SK-N-SH treated with all-trans-retinoic acid at 6 μM for 48 hours (cell line): Measurements from ENCODE around the gene GCN1.

Experiments used
- ATAC-seq: fragments of 200-7000 bp; cut with Tn5 transposase; 3 replicates; pipeline ENCODE4 v1.9.1; 2020; ENCODE audit warnings: mild to moderate bottlenecking, moderate library complexity
- ARNTL ChIP-seq: fragments of 450-650 bp; formaldehyde crosslinking; IDR thresholded peaks from 2 replicates; pipeline ENCODE4 v1.5.0; 2020; ENCODE audit warnings: low read depth, mild to moderate bottlenecking, moderate library complexity, borderline replicate concordance
- CREB5 ChIP-seq: fragments of 250-450 bp; sonication (Bioruptor Pico); IDR thresholded peaks from 2 replicates; pipeline ENCODE4 v1.5.1; 2020; ENCODE audit warnings: low read depth, mild to moderate bottlenecking, moderate library complexity
- CSDC2 ChIP-seq: fragments of 250-450 bp; sonication (Bioruptor Pico); IDR thresholded peaks from 2 replicates; pipeline ENCODE4 v1.5.0; 2020; ENCODE audit warnings: mild to moderate bottlenecking, moderate library complexity
- CSRNP3 ChIP-seq: fragments of 250-450 bp; sonication (Bioruptor Pico); IDR thresholded peaks from 2 replicates; pipeline ENCODE4 v1.5.1; 2021; ENCODE audit warnings: mild to moderate bottlenecking, moderate library complexity
- ESRRG ChIP-seq: fragments of 250-450 bp; sonication (Bioruptor Pico); IDR thresholded peaks from 2 replicates; pipeline ENCODE4 v1.6.1; 2021; ENCODE audit warnings: mild to moderate bottlenecking
- GLIS3 ChIP-seq: fragments of 250-450 bp; sonication (Bioruptor Pico); IDR thresholded peaks from 2 replicates; pipeline ENCODE4 v1.5.0; 2020; ENCODE audit warnings: mild to moderate bottlenecking, moderate library complexity
- ISL1 ChIP-seq: fragments of 250-450 bp; sonication (Bioruptor Pico); IDR thresholded peaks from 2 replicates; pipeline ENCODE4 v2.1.2; 2022; ENCODE audit warnings: mild to moderate bottlenecking, moderate library complexity
- OSR1 ChIP-seq: fragments of 250-450 bp; sonication (Bioruptor Pico); IDR thresholded peaks from 2 replicates; pipeline ENCODE4 v1.8.0; 2022; ENCODE audit warnings: moderate library complexity, mild to moderate bottlenecking, inconsistent platforms
- PATZ1 ChIP-seq: fragments of 250-450 bp; sonication (Bioruptor Pico); IDR thresholded peaks from 2 replicates; pipeline ENCODE4 v1.8.0; 2020; ENCODE audit warnings: mild to moderate bottlenecking, moderate library complexity, borderline replicate concordance
- POU6F1 ChIP-seq: fragments of 250-450 bp; sonication (Bioruptor Pico); IDR thresholded peaks from 2 replicates; pipeline ENCODE4 v1.8.0; 2021; ENCODE audit warnings: low read depth, mild to moderate bottlenecking, moderate library complexity, borderline replicate concordance
- PPARA ChIP-seq: fragments of 250-450 bp; sonication (Bioruptor Pico); IDR thresholded peaks from 2 replicates; pipeline ENCODE4 v1.5.0; 2020; ENCODE audit warnings: mild to moderate bottlenecking, borderline replicate concordance
- RARB ChIP-seq: fragments of 250-450 bp; sonication (Bioruptor Pico); IDR thresholded peaks from 2 replicates; pipeline ENCODE4 v1.8.0; 2021; ENCODE audit warnings: mild to moderate bottlenecking, moderate library complexity
- SNAI2 ChIP-seq: fragments of 250-450 bp; sonication (Bioruptor Pico); IDR thresholded peaks from 2 replicates; pipeline ENCODE4 v1.5.0; 2020; ENCODE audit warnings: mild to moderate bottlenecking, moderate library complexity
- TCF4 ChIP-seq: fragments of 250-450 bp; sonication (Bioruptor Pico); IDR thresholded peaks from 2 replicates; pipeline ENCODE4 v1.8.0; 2021; ENCODE audit warnings: mild to moderate bottlenecking, moderate library complexity, borderline replicate concordance
- TOX ChIP-seq: fragments of 250-450 bp; sonication (Bioruptor Pico); IDR thresholded peaks from 2 replicates; pipeline ENCODE4 v1.8.0; 2021; ENCODE audit warnings: mild to moderate bottlenecking, moderate library complexity, borderline replicate concordance
- TSHZ2 ChIP-seq: fragments of 250-450 bp; sonication (Bioruptor Pico); IDR thresholded peaks from 2 replicates; pipeline ENCODE4 v1.5.0; 2020; ENCODE audit warnings: mild to moderate bottlenecking, moderate library complexity
- ZC3H10 ChIP-seq: fragments of 250-450 bp; sonication (Bioruptor Pico); IDR thresholded peaks from 2 replicates; pipeline ENCODE4 v1.5.1; 2021; ENCODE audit warnings: mild to moderate bottlenecking, moderate library complexity
- ZFP3 ChIP-seq: fragments of 250-450 bp; sonication (Bioruptor Pico); IDR thresholded peaks from 2 replicates; pipeline ENCODE4 v1.5.0; 2020; ENCODE audit warnings: mild to moderate bottlenecking, moderate library complexity
- ZFP30 ChIP-seq: fragments of 450-650 bp; formaldehyde crosslinking; IDR thresholded peaks from 2 replicates; pipeline ENCODE4 v1.5.0; 2022; ENCODE audit warnings: mild to moderate bottlenecking, moderate library complexity
- ZNF70 ChIP-seq: fragments of 450-650 bp; formaldehyde crosslinking; IDR thresholded peaks from 2 replicates; pipeline ENCODE4 v1.5.0; 2020; ENCODE audit warnings: mild to moderate bottlenecking, moderate library complexity
- ZNF8 ChIP-seq: fragments of 450-650 bp; formaldehyde crosslinking; IDR thresholded peaks from 2 replicates; pipeline ENCODE4 v1.5.0; 2020; ENCODE audit warnings: mild to moderate bottlenecking, moderate library complexity

GCN1 gene

GRCh38 chr12:120091371-120092090 lies 103.0 kb downstream of the GCN1 start:
- TF ChIP-seq TSHZ2 (no peak), ZNF8 (no peak), CSRNP3 (CRISPR knock-in tag) (no peak), ARNTL (CRISPR knock-in tag) (no peak), PPARA (no peak), CSDC2 (CRISPR knock-in tag) (no peak), GLIS3 (CRISPR knock-in tag) (no peak)
- no peak for ATAC-seq

GRCh38 chr12:120090626-120091295 lies 103.8 kb downstream of the GCN1 start:
- ATAC-seq, result no peak
- TF ChIP-seq ZC3H10 (CRISPR knock-in tag) (no peak), TSHZ2 (no peak), SNAI2 (no peak), ESRRG (CRISPR knock-in tag) (no peak), GLIS3 (CRISPR knock-in tag) (no peak), TCF4 (CRISPR knock-in tag) (no peak), ZFP3 (CRISPR knock-in tag) (no peak), RARB (CRISPR knock-in tag) (no peak), ZNF70 (CRISPR knock-in tag) (no peak)

- TF ChIP-seq OSR1 (CRISPR knock-in tag) (no peak), PATZ1 (no peak)
- ATAC-seq, result no peak
These were observed 104.3 kb downstream of the GCN1 start for GRCh38 chr12:120090206-120090605.

- no peak for TF ChIP-seq ZFP30 (CRISPR knock-in tag)
- no peak for TF ChIP-seq PATZ1
- no peak for TF ChIP-seq TOX (CRISPR knock-in tag)
- no peak for TF ChIP-seq CREB5 (CRISPR knock-in tag)
- TF ChIP-seq CSDC2 (CRISPR knock-in tag), result no peak
- no peak for TF ChIP-seq ISL1
- no peak for TF ChIP-seq POU6F1 (CRISPR knock-in tag)
- TF ChIP-seq ZFP3 (CRISPR knock-in tag), result no peak
- TF ChIP-seq ESRRG (CRISPR knock-in tag), result no peak
- TF ChIP-seq ZC3H10 (CRISPR knock-in tag), result no peak
- TF ChIP-seq SNAI2, result no peak
- no peak for TF ChIP-seq RARB (CRISPR knock-in tag)
- TF ChIP-seq PPARA, result no peak
- TF ChIP-seq TCF4 (CRISPR knock-in tag), result no peak
These were observed 104.7 kb downstream of the GCN1 start for GRCh38 chr12:120089796-120090195.

More at GRCh38 chr12:120089796-120090195, 104.7 kb downstream of the GCN1 start:
- no peak for ATAC-seq
